ENCODE measurements around the gene CASZ1. TPM values are rescaled to one million over a fixed set of nuclear protein-coding genes. Genes with fewer than 3 reads are reported as not detected.

CASZ1 gene
- total RNA-seq, 2 donors from 2014 or later = 13.5 to 17.8 TPM

GRCh38 chr1:10794724-10795275, 1.6 kb downstream of the CASZ1 start:
- Mint-ChIP-seq H3K36me3 (no peaks in the 10 kb centered on the region), H3K9me3 (no peaks in the 10 kb centered on the region), H3K4me1 (ENCODE audit: low read depth in 2 of 2) (peaks cover 3 to 6% of the 10 kb centered on the region in 2 donors), H3K27me3 (peaks cover 32 to 37% of the 10 kb centered on the region in 2 donors), H3K27ac (no peak overlapping the region), H3K4me3 (peak overlapping the region; percentile 54)
- ATAC-seq (no peak), DNase-seq (ENCODE audit: low spot score) (peak; percentile 45)

GRCh38 chr1:10793129-10793651, 3.3 kb downstream of the CASZ1 start:
- Mint-ChIP-seq H3K9me3 (no peaks in the 10 kb centered on the region), H3K4me3 (peak overlapping the region; percentile 45), H3K27ac (no peak overlapping the region), H3K36me3 (no peaks in the 10 kb centered on the region), H3K27me3 (peaks cover 18 to 22% of the 10 kb centered on the region in 2 donors), H3K4me1 (ENCODE audit: low read depth in 2 of 2) (peaks cover 3 to 6% of the 10 kb centered on the region in 2 donors)
- ATAC-seq (no peak), DNase-seq (ENCODE audit: low spot score) (no peak)

- H3K27me3 Mint-ChIP-seq = peaks cover 24 to 25% of the 10 kb centered on the region in 2 donors
- H3K9me3 Mint-ChIP-seq = no peaks in the 10 kb centered on the region
- peaks cover 3 to 6% of the 10 kb centered on the region in 2 donors for H3K4me1 Mint-ChIP-seq (ENCODE audit: low read depth in 2 of 2)
- no peaks in the 10 kb centered on the region for H3K36me3 Mint-ChIP-seq
- H3K4me3 Mint-ChIP-seq = no peak overlapping the region
- DNase-seq (ENCODE audit: low spot score) (no peak), ATAC-seq (no peak)
- H3K27ac Mint-ChIP-seq = no peak overlapping the region
These were observed 5.1 kb downstream of the CASZ1 start for GRCh38 chr1:10791105-10791951.

GRCh38 chr1:10789803-10790702, 6.4 kb downstream of the CASZ1 start:
- H3K9me3 Mint-ChIP-seq = no peaks in the 10 kb centered on the region
- DNase-seq (ENCODE audit: low spot score) (peak; percentile 10), ATAC-seq (no peak)
- no peak overlapping the region for H3K27ac Mint-ChIP-seq
- no peaks in the 10 kb centered on the region for H3K36me3 Mint-ChIP-seq
- peaks cover 25 to 26% of the 10 kb centered on the region in 2 donors for H3K27me3 Mint-ChIP-seq
- H3K4me3 Mint-ChIP-seq = no peak overlapping the region
- H3K4me1 Mint-ChIP-seq (ENCODE audit: low read depth in 2 of 2) = peaks cover 3 to 6% of the 10 kb centered on the region in 2 donors

- H3K27me3 Mint-ChIP-seq = peaks cover 29 to 30% of the 10 kb centered on the region in 2 donors
- H3K27ac Mint-ChIP-seq = no peak overlapping the region
- H3K4me3 Mint-ChIP-seq = no peak overlapping the region
- H3K36me3 Mint-ChIP-seq = no peaks in the 10 kb centered on the region
- no peaks in the 10 kb centered on the region for H3K9me3 Mint-ChIP-seq
- peaks cover 3 to 6% of the 10 kb centered on the region in 2 donors for H3K4me1 Mint-ChIP-seq (ENCODE audit: low read depth in 2 of 2)
- peak; percentile 44 for DNase-seq (ENCODE audit: low spot score)
- ATAC-seq = no peak
These were observed 7.2 kb downstream of the CASZ1 start for GRCh38 chr1:10789047-10789791.

- Mint-ChIP-seq H3K9me3 (no peaks in the 10 kb centered on the region), H3K4me3 (no peak overlapping the region), H3K27me3 (peaks cover 29% of the 10 kb centered on the region in 2 donors), H3K4me1 (ENCODE audit: low read depth in 2 of 2) (peaks cover 3 to 6% of the 10 kb centered on the region in 2 donors), H3K36me3 (no peaks in the 10 kb centered on the region), H3K27ac (no peak overlapping the region)
- DNase-seq (ENCODE audit: low spot score) (peak; percentile 53), ATAC-seq (peak in 1 of 2 donors; percentile 46)
These were observed 7.8 kb downstream of the CASZ1 start for GRCh38 chr1:10788592-10789006.

GRCh38 chr1:10787286-10787685, 9.2 kb downstream of the CASZ1 start:
- Mint-ChIP-seq H3K27me3 (peaks cover 23 to 29% of the 10 kb centered on the region in 2 donors), H3K4me3 (no peak overlapping the region), H3K4me1 (ENCODE audit: low read depth in 2 of 2) (no peaks in the 10 kb centered on the region), H3K36me3 (no peaks in the 10 kb centered on the region), H3K9me3 (no peaks in the 10 kb centered on the region), H3K27ac (no peak overlapping the region)
- ATAC-seq = peak in 1 of 2 donors; percentile 41
- peak; percentile 45 for DNase-seq (ENCODE audit: low spot score)

GRCh38 chr1:10785728-10786638, 10.5 kb downstream of the CASZ1 start:
- DNase-seq (ENCODE audit: low spot score) (peak; percentile 55), ATAC-seq (no peak)
- no peak overlapping the region for H3K27ac Mint-ChIP-seq
- H3K9me3 Mint-ChIP-seq = no peaks in the 10 kb centered on the region
- no peaks in the 10 kb centered on the region for H3K36me3 Mint-ChIP-seq
- H3K4me3 Mint-ChIP-seq = no peak overlapping the region
- no peaks in the 10 kb centered on the region for H3K4me1 Mint-ChIP-seq (ENCODE audit: low read depth in 2 of 2)
- H3K27me3 Mint-ChIP-seq = peaks cover 23 to 29% of the 10 kb centered on the region in 2 donors

- H3K27ac Mint-ChIP-seq = no peak overlapping the region
- no peak overlapping the region for H3K4me3 Mint-ChIP-seq
- DNase-seq (ENCODE audit: low spot score) (peak; percentile 50), ATAC-seq (no peak)
- no peaks in the 10 kb centered on the region for H3K4me1 Mint-ChIP-seq (ENCODE audit: low read depth in 2 of 2)
- H3K36me3 Mint-ChIP-seq = no peaks in the 10 kb centered on the region
- peaks cover 23 to 29% of the 10 kb centered on the region in 2 donors for H3K27me3 Mint-ChIP-seq
- no peaks in the 10 kb centered on the region for H3K9me3 Mint-ChIP-seq
These were observed 11.3 kb downstream of the CASZ1 start for GRCh38 chr1:10784998-10785727.

GRCh38 chr1:10782491-10783244, 13.8 kb downstream of the CASZ1 start:
- H3K9me3 Mint-ChIP-seq = no peaks in the 10 kb centered on the region
- peaks cover 19 to 22% of the 10 kb centered on the region in 2 donors for H3K27me3 Mint-ChIP-seq
- H3K4me1 Mint-ChIP-seq (ENCODE audit: low read depth in 2 of 2) = no peaks in the 10 kb centered on the region
- H3K4me3 Mint-ChIP-seq = no peak overlapping the region
- H3K36me3 Mint-ChIP-seq = no peaks in the 10 kb centered on the region
- DNase-seq (ENCODE audit: low spot score) (no peak), ATAC-seq (no peak)
- no peak overlapping the region for H3K27ac Mint-ChIP-seq

GRCh38 chr1:10781137-10781536, 15.3 kb downstream of the CASZ1 start:
- peak in 1 of 2 donors; percentile 37 for ATAC-seq
- Mint-ChIP-seq H3K27ac (no peak overlapping the region), H3K4me1 (ENCODE audit: low read depth in 2 of 2) (no peaks in the 10 kb centered on the region), H3K9me3 (no peaks in the 10 kb centered on the region), H3K27me3 (peaks cover 9 to 10% of the 10 kb centered on the region in 2 donors), H3K36me3 (no peaks in the 10 kb centered on the region), H3K4me3 (no peak overlapping the region)
- peak; percentile 13 for DNase-seq (ENCODE audit: low spot score)
